Activated CD8-positive, alpha-beta memory T cell treated with anti-CD3 and anti-CD28 coated beads for 36 hours (primary cell): Measurements from ENCODE around the gene FAM120A. TPM values are rescaled to one million over a fixed set of nuclear protein-coding genes. Genes with fewer than 3 reads are reported as not detected.
"Not testable (repeated sequence)": the region's sequence is repeated elsewhere in the genome, so short reads cannot be mapped to it uniquely, and the experiment has no call there.

Experiments
- CTCF ChIA-PET: fragments of 350-600 bp; sonication (Branson Sonifier 250); formaldehyde crosslinking; loops from one replicate; lab custom pipeline; 2021; ENCODE audit warnings: antibody characterized with exemption; lab: Charles Lee
- POLR2A ChIA-PET: fragments of 350-600 bp; sonication (Branson Sonifier 250); formaldehyde crosslinking; loops from one replicate; lab custom pipeline; 2021; ENCODE audit warnings: antibody characterized with exemption; lab: Charles Lee
- total RNA-seq, 2 experiments: library from RNA; stranded (reverse); gene quantifications; one replicate each; pipeline ENCODE4 v1.2.3, GENCODE V29; 2021

The FAM120A gene
- total RNA-seq, 2 experiments from 2014 or later, result 143 to 145 TPM

DNA sequence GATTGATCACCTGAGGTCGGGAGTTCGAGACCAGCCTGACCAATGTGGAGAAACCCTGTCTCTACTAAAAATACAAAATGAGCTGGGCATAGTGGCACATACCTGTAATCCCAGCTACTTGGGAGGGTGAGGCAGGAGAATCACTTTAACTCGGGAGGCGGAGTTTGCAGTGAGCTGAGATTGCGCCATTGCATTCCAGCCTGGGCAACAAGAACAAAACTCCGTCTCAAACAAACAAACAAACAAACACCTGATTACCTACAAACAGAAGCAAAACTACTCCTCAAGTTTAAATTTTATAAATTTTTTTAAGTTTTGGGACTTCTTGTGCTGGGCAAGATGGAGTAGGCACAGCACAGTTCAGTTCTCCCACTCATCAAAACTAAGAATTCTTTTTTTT is 12.2 kb upstream of the FAM120A start:
- CTCF ChIA-PET, POLR2A ChIA-PET: not testable (repeated sequence)

DNA sequence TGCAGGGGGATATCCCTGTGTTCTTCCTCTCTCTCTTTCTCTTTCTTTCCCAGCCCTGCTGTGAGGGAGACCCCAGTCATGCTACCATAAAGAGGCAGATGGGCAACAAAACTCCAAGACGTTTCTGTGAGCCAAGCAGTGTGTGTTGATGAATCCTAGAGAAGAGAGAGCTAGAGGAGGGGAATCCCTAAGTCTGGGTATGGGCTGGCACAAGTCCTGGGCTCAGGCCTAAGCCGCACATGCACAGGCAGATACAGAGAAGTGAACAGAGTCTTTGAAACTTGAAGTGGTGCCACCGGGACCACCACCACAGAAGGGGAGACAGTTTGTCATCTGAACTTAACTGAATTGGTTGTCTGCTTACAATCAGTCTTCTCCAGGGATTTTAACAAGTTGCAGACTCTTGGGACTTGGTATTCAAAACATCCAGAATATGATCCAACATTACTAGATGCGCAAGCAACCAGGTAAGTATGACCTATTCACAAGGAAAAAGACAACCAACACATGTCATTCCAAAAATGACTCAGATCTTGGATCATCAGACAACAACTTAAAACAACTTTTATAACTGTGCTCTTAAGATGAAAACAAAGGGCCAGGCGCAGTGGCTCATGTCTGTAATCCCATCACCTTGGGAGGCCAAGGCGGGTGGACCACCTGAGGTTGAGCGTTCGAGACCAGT is 10.4 kb upstream of the FAM120A start:
- POLR2A ChIA-PET, result interaction anchor here (0.6 kb wide), 1 partner anchor 8 kb away, joined by 6 read pairs; no protein-coding TSS in a partner anchor
- CTCF ChIA-PET, result no interaction called here

DNA sequence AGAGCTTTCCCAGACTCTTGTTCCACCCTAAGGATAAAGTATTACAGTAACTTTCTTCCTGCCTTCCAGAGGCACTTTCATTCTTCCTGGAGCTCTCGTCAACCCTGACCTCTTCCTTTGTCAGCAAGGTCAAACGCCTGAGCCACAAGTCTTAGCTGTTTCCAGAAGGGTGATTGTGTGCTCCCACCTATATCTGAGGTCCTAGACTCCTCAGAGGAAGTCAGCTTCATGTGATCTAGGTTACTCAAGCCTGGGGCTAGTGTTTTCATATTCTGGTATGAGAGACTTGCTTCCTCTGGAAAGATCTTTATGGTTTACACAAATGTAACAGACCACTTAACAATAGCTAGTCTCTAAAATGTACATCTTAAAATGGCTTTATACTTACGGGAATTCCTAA is 5.4 kb upstream of the FAM120A start:
- ChIA-PET CTCF (interaction anchor here (1.3 kb wide), 1 partner anchor 120 kb away, joined by 3 read pairs; no protein-coding TSS in a partner anchor), POLR2A (no interaction called here)

DNA sequence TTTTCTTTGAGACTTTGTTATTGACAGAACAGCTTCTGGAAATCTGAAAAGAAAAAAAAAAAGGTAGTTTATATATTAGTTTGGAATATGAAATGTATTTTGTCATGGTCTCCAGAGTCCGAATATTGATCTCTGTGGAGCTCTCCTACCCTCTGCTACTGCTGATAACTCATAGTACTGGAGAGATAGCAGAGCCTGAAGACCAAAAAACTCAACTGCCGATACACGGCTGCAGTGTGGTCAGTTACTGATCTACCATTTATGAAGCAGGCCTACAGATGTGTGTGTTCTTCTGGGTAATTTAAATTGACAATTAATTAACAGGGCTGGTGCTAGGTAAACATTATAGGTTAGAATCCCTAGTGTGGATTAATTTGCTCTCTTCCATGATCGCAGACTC is 3.8 kb upstream of the FAM120A start:
- POLR2A ChIA-PET, result no interaction called here
- CTCF ChIA-PET, result no interaction called here

DNA sequence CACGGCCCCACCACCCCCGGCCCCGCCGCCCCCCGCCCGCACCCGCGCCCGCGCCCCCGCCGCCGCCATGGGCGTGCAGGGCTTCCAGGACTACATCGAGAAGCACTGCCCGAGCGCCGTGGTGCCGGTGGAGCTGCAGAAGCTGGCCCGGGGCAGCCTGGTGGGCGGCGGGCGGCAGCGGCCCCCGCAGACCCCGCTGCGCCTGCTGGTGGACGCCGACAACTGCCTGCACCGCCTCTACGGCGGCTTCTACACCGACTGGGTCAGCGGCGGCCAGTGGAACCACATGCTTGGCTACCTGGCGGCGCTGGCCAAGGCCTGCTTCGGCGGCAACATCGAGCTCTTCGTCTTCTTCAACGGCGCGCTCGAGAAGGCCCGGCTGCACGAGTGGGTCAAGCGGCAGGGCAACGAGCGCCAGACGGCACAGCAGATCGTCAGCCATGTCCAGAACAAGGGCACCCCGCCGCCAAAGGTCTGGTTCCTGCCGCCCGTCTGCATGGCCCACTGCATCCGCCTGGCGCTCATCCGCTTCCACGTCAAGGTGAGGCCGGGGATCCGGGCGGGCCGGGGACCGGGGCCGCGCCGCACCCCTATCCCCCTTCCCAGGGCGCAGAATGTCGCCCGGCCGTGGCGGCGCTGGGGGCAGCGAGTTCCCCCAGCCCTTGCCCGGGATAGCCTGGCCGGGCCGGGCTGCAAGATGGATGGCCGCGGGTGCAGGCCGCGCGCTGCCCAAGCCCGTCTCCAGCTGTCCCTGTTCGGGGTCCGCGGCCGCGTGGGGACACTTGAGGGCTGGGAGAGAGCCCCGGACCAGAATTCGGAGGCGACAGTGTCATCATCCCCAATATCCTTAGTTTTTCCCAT is 594 bp downstream of the FAM120A start:
- CTCF ChIA-PET, result no interaction called here
- POLR2A ChIA-PET, result interaction anchor here (0.6 to 0.8 kb wide), 2 partner anchors 12 to 125 kb away, joined by 3 read pairs; no protein-coding TSS in a partner anchor

DNA sequence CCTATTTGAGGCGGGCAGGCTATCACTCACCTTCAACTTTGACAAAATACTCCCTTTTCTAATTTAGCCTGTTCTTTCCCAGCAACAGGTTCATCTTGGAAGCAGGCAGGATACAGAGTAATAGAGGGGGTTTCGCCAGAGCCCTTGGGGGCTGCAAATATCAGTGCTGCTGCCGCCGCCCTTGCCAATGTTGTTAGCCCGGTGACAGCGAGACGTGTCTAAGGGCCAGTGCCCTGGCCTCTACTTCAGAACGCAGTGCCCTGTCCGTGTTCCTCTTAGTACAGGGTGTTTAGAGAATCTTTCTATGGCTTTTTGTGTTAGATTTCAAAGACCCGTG is 1.2 kb downstream of the FAM120A start:
- ChIA-PET POLR2A (interaction anchor here (0.8 to 1.9 kb wide), 3 partner anchors 11 to 782 kb away, joined by 3 to 7 read pairs (median 5); no protein-coding TSS in a partner anchor), CTCF (interaction anchor here (2.3 kb wide), 1 partner anchor 114 kb away, joined by 8 read pairs; no protein-coding TSS in a partner anchor)

DNA sequence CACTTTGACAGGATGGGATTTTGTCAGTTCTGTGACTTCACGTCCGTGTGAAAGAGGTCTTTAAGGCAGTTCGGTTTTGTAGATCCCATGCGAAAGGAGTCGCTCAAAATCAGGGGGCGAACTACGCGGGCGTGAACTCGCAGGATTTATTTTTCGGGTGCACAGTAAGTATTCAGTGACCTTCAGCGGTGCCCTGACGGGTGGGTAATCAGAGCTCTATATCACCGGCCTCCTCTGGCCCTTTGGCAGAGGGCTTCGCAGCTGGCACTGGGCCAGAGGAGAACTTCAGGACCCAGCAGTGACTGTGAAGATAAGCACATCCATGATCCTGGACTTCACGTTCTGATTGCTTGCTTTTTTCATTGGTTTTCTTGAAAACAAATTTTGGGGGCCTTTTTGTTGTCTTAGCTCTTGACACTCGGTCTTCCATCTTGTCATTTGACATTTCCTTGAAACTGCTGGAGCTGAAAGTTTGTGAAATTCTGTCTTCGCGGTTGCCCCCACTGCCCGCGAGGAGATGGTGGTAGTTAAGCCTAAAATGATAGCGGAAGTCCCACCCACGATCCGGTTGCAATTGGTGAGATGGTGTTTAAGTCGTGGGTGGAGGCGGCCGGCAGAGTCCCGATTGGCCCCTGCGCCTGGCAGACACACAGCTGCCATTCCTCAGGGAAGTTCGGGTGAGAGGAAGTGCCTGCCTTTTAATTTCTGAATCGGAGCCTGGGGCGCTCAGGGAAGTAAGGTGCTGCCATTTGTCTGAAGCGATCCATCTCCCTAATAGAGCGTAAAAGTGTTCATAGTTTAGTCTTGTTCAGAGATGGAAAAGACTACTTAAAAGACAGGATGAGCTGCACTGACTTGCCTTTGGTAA is 1.8 kb downstream of the FAM120A start, which contains the start of gene FAM120AOS:
Gene FAM120AOS, minus strand, starts transcription at position 535 of the 868 bp plus-strand sequence. CDS start 872 bp downstream, outside the sequence.
- CTCF ChIA-PET, result interaction anchor here (1.2 to 2.3 kb wide), 2 partner anchors 11 to 113 kb away, joined by 3 to 8 read pairs; no protein-coding TSS in a partner anchor

DNA sequence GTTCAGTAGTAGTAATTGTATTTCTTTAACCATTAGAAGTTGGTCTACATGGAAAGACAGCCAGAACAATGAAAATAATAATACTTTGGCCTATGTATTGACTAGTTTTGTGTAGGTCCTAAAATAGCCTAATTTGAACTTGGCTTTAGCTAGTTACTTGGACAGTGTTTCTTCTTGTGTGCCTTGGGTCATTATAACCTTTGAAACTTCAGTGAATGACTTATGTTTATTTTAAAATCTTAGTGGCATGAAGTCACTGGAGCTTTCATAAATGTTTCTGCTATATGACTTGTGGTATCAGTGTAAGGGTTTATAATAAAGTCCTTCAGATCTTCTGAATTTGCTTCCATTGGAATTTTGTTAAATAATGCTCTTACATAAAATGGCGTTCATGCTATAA is 4.5 kb downstream of the FAM120A start:
- CTCF ChIA-PET, result no interaction called here
- POLR2A ChIA-PET, result interaction anchor here (0.7 kb wide), 1 partner anchor 86 kb away, joined by 3 read pairs; no protein-coding TSS in a partner anchor

More for the DNA sequence above, 1.8 kb downstream of the FAM120A start, which contains the start of gene FAM120AOS:
- POLR2A ChIA-PET, result interaction anchor here (0.6 to 1.9 kb wide), 5 partner anchors 10 to 783 kb away, joined by 3 to 7 read pairs (median 4); no protein-coding TSS in a partner anchor

DNA sequence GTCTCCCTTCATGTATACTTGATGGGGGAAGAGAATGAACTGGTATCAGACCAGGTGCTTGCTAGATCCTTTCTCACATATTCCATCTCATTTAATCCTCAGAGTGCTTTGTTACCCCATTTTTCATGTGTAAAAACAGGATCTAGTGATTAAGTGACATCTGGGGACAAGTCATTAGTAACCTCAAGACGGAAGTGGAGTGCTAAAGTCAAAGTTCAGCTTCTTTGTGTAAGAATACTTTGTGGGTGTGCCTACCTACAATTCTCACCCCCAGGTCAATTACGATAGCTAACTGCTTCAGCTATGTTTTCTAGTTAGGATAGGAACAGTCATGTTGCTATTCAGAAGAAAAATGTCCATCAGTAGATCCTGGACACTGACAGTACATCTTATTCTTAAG is 5.0 kb downstream of the FAM120A start:
- POLR2A ChIA-PET, result no interaction called here
- CTCF ChIA-PET, result no interaction called here

DNA sequence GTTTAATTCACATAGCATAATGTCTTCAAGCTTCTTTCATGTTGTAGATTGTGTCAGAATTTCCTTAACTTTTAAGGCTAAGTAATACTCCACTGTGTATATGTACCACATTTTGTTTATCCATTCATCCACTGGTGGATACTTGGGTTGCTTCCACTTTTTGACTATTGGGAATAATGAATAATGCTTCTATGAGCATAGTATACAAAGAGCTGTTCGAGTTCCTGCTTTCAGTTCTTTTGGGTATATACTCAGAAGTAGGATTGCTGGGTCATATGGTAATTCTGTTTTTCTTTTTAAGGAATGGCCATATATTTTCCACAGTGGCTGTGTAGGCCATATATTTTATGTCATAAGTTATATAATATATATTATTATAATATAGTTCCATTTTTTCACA is 5.5 kb downstream of the FAM120A start:
- CTCF ChIA-PET, result interaction anchor here (0.5 kb wide), 1 partner anchor 262 kb away, joined by 3 read pairs; no protein-coding TSS in a partner anchor
- POLR2A ChIA-PET, result no interaction called here

DNA sequence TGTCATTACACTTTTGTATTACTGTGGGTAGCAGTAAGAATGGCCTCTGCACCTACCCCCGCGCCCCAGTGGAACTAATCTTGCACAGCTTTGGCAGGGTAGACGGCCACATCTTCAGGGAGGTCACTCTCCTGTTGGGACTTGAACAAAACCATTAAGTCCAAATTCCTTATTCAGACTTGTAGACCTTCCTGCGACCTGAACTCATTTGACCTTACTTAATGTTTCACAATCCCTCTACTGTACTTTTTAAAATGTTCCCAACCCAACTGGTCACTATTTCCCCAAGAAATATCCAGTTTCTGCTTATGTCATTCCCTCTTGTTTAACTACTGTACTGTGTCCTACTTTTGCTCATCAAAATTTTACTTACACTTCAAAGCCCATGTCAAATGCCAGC is 7.2 kb downstream of the FAM120A start:
- ChIA-PET CTCF (no interaction called here), POLR2A (no interaction called here)

DNA sequence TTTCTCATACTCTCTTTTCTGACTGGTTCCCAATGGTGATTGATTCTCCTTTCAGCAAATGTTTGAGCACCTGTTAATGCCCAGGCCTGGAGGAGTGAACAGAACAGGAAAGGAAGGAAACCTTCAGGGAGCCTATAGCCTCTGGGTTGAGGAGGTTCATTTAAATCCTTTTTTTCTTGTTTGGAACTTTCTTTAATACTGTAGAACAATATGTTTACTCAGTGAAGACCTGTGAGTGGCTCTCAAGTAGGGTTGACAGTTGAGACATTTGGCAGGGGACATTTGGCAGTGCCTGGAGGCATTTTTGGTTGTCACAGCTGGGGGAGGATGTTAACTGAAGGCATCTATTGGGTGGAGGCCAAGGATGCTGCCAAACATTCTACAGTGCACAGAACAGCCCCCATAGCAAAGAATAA is 8.0 kb downstream of the FAM120A start:
- POLR2A ChIA-PET, result no interaction called here

DNA sequence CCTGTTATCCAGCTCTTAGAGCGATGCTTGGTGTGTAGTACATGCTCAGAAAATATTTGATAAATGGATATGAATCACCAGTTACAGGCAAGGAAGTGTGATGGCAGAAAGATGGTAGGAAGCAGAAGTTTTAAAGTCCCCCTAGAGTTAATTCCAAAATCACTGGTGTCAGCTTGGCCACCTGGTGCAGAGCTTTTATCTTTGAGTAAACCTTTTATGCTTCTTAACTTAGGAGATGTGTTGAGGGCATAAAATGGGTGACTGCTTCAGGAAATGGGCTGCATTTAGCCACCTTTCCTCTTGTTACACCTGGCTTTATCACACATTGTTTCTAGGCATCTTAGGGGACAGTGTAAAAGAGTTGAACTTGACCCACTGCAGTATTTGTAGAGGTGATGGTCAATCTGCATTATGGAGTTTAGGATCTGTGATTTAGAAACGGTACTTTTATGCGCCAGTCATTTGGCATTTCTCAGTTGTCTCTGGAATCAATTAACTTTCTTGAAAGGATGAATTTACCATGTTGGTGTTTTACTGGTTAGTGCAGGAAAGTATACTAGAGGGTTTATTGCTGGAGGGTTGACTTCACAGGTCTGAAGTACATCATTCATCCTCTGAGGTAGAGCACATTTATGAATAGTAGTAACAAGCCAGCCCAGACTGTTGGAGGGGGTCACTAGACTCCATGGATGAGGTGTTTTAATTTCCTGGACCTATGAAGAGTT is 9.4 kb downstream of the FAM120A start:
- POLR2A ChIA-PET, result no interaction called here
- CTCF ChIA-PET, result no interaction called here

More for the DNA sequence above, 8.0 kb downstream of the FAM120A start:
- CTCF ChIA-PET, result no interaction called here

DNA sequence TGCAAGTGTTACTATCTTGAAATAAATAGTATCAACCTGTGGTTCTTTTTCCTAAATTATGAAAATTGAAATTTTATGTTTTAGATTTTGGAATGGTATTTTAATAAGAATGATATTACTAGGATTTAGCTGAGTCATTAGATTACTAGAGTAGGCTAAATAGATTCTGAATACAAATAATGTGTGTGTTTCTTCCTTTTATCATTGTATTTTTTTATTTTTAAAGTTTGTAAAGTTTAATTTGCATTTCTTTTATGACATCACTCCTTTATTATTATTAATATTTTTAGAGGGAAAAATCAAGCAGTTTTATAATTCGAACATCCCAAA is 9.9 kb downstream of the FAM120A start:
- CTCF ChIA-PET, result no interaction called here

DNA sequence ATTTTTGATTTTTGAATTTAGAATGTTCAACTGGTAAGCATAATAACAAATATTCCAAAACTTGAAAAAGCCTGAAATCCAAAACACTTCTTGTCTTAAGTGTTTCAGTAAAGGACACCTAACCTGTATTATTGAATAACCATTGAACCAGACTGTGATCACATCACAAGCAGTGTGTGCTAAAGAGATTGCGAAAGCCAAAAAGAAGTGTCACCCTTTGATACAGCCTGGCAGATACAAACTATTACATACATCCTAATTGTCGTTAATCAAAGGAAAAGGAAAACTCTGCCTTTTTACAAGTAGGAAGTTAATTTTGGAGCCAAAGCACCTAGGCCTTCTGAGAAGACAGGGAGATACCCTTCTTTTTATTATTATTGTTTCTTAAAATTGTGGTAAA is 10.3 kb downstream of the FAM120A start:
- ChIA-PET POLR2A (no interaction called here), CTCF (no interaction called here)

More for the DNA sequence above, 9.9 kb downstream of the FAM120A start:
- POLR2A ChIA-PET, result no interaction called here

DNA sequence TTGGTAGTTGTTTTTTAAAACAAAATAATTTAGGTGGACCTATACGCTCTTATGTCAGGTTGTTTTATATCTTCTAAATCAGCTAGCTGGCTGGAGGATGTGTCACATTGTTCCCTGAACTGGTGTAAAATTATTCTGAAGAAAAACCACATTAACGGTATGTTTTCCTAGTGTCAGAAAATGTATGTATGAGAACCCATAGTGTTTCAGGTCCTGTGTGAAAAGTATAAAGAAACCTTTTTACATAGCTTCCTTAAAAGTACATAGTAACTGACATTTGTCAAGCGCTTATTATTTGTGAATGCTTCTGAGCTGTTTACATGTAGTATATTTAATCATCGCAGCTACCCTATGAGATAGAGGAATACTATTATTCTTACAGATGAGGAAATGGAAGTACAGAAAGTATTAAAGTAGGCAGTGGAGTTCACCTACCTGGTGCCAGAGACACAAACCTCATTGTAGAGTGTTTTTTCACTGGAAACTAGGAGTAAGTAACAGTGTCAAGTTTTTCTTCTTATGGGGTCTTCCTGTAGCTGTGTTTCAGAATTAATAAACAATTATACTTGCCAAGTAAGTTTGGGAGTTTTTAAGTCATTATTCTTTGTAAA is 12.3 kb downstream of the FAM120A start:
- CTCF ChIA-PET, result interaction anchor here (1.0 to 1.4 kb wide), 2 partner anchors 10 to 12 kb away, joined by 3 read pairs; partner anchors contain the start of gene FAM120AOS
- POLR2A ChIA-PET, result interaction anchor here (1.0 to 1.8 kb wide), 3 partner anchors 10 to 103 kb away, joined by 3 to 7 read pairs (median 5); partner anchors contain the start of gene FAM120AOS

DNA sequence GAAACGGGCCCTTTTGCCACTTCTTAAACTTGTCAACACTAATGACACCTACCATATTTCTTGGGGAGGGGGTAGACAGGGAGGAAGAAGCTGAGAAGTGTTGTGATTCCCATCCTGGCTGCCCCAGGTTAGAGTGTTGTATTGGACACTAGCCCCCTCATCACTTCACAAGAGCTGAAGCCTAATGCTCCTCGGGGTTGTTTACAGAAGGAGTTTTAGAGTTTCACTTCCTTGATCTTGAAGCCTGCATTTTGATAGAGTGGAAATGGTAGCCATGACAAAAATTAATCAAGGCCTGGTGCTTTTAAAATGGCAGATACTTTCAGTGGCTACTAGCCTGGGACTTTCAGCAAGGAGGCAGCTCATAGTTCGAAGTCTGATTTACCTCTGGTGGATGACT is 12.9 kb downstream of the FAM120A start:
- ChIA-PET POLR2A (interaction anchor here (1.4 to 1.8 kb wide), 2 partner anchors 11 to 103 kb away, joined by 5 to 7 read pairs; partner anchors contain the start of gene FAM120AOS), CTCF (interaction anchor here (1.0 to 1.4 kb wide), 2 partner anchors 11 to 12 kb away, joined by 3 read pairs; partner anchors contain the start of gene FAM120AOS)
